ENCODE measurements around the gene PCGF1. TPM values are rescaled to one million over a fixed set of nuclear protein-coding genes. Genes with fewer than 3 reads are reported as not detected.

The PCGF1 gene
- total and polyA plus RNA-seq, 8 donors, result 20.4 to 33.6 (median 24.1) TPM

DNA sequence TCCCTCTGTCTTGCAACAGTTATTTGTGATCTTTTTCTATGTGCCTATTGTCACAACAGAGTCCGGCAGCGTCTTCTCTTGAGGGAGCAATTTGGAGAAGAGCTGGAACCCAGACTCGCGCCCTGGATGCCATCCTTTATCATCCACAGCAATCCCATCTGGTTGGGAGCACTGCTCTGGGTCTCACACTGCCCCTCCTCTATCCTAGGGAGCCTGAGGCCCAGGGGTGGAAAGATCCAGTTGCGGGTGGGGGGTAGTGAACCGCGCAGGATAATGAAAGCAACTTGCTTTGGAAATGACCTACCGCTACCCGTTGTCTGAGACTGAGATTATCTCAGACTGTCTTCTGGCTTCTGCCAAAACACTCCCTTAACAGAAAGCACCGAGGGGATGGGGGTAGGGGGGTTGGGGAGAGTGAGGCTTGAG, 48.5 kb downstream of the PCGF1 start:
- Histone ChIP-seq H3K9me3 (no peaks in the 10 kb centered on the region), H3K36me3 (peaks cover 0 to 25% of the 10 kb centered on the region in 2 donors), H3K4me1 (peaks cover 21 to 50% of the 10 kb centered on the region in 2 donors), H3K4me3 (peak overlapping the region; percentile 74 to 80), H3K27me3 (no peaks in the 10 kb centered on the region), H3K27ac (peak overlapping the region; percentile 59 to 88)
- ATAC-seq (no peak), DNase-seq (no peak)
- no peak for TF ChIP-seq CTCF (IDR thresholded peaks at IDR 0.05)
- intact Hi-C loops (cut with DNase I), result no loop called here

- Histone ChIP-seq H3K36me3 (peaks cover 0 to 25% of the 10 kb centered on the region in 2 donors), H3K4me1 (peaks cover 19 to 44% of the 10 kb centered on the region in 2 donors), H3K27me3 (no peaks in the 10 kb centered on the region), H3K9me3 (no peaks in the 10 kb centered on the region), H3K27ac (peak within 1 kb of the TSS; percentile 88 to 97), H3K4me3 (peak within 1 kb of the TSS; percentile 74 to 80)
- DNase-seq, result peak; percentile 94 to 100 (median 100)
- peak; percentile 91 for ATAC-seq
- TF ChIP-seq CTCF (IDR thresholded peaks at IDR 0.05), result no peak
- intact Hi-C loops (cut with DNase I), result no loop called here
These were observed 49.2 kb downstream of the PCGF1 start, which contains the start of gene WBP1 for GRCh38 chr2:74458132-74458937. WBP1 (plus strand) TSS chr2:74458438; CDS start chr2:74458603, 165 bp downstream.

DNA sequence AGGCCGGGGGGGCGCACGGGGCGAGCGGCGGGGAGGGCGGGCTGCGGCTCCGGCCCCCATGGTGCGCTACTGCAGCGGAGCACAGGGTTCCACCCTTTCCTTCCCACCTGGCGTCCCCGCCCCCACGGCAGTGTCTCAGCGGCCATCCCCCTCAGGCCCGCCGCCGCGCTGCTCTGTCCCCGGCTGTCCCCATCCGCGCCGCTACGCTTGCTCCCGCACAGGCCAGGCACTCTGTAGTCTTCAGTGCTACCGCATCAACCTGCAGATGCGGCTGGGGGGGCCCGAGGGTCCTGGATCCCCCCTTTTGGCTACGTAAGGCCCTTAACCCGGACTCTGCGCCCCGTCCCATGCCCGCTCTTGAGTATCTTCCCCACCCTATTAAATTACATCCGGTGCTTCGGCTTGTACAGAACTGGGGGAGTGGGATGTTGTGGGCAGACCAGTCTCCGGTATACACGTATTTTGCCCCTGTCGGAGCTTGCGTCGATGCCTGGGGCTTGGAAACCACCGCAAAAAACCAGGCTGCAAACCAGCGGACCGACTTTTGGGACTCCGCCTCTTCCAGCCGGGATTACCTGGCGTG, 49.9 kb downstream of the PCGF1 start:
- Histone ChIP-seq H3K9me3 (no peaks in the 10 kb centered on the region), H3K27me3 (no peaks in the 10 kb centered on the region), H3K4me1 (peaks cover 19 to 40% of the 10 kb centered on the region in 2 donors), H3K36me3 (peaks cover 0 to 20% of the 10 kb centered on the region in 2 donors), H3K4me3 (peak overlapping the region; percentile 57 to 74), H3K27ac (peak overlapping the region; percentile 88 to 97)
- ATAC-seq (peak; percentile 64), DNase-seq (peak in 3 of 4 donors; percentile 72 to 92 (median 83))
- no peak for TF ChIP-seq CTCF (IDR thresholded peaks at IDR 0.05)
- intact Hi-C loops (cut with DNase I), result no loop called here

- Histone ChIP-seq H3K4me1 (peaks cover 19 to 40% of the 10 kb centered on the region in 2 donors), H3K27ac (peak overlapping the region; percentile 88 to 97), H3K36me3 (peaks cover 0 to 15% of the 10 kb centered on the region in 2 donors), H3K27me3 (no peaks in the 10 kb centered on the region), H3K4me3 (peak overlapping the region; percentile 57 to 74), H3K9me3 (no peaks in the 10 kb centered on the region)
- DNase-seq, result no peak
- no peak for ATAC-seq
- TF ChIP-seq CTCF (IDR thresholded peaks at IDR 0.05), result no peak
- intact Hi-C loops (cut with DNase I), result no loop called here
These were observed 50.4 kb downstream of the PCGF1 start for GRCh38 chr2:74457129-74457548.

Other genes starting within 250 kb of the PCGF1 start
- 1 to 10 TPM; 2.0 to 8.2 TPM for gene SLC4A5, start 164.3 kb downstream of the PCGF1 start, total RNA-seq
- gene SLC4A5, start 164.3 kb downstream of the PCGF1 start, polyA plus RNA-seq (ENCODE audit: insufficient read length in 6 of 6), result 10 to 100 TPM in 2 of 6 donors, 1 to 10 TPM in 4; 6.6 to 13.8 (median 8.0) TPM
- 100 to 1,000 TPM; 121 to 132 TPM for gene DCTN1, start 127.4 kb downstream of the PCGF1 start, total RNA-seq
- 100 to 1,000 TPM; 139 to 162 (median 153) TPM for gene DCTN1, start 127.4 kb downstream of the PCGF1 start, polyA plus RNA-seq (ENCODE audit: insufficient read length in 6 of 6)
- gene C2orf81, start 86.1 kb downstream of the PCGF1 start, total RNA-seq, result 1 to 10 TPM; 2.8 to 3.4 TPM
- gene C2orf81, start 86.1 kb downstream of the PCGF1 start, polyA plus RNA-seq (ENCODE audit: insufficient read length in 6 of 6), result 1 to 10 TPM; 4.4 to 5.7 (median 5.2) TPM
- gene WDR54, start 86.0 kb downstream of the PCGF1 start, total RNA-seq, result 10 to 100 TPM in 1 of 2 donors, 1 to 10 TPM in 1; 9.2 to 17.7 TPM
- 10 to 100 TPM; 29.9 to 39.6 (median 36.9) TPM for gene WDR54, start 86.0 kb downstream of the PCGF1 start, polyA plus RNA-seq (ENCODE audit: insufficient read length in 6 of 6)
- gene RTKN, start 65.8 kb downstream of the PCGF1 start, total RNA-seq, result 10 to 100 TPM; 29.6 to 37.0 TPM
- gene RTKN, start 65.8 kb downstream of the PCGF1 start, polyA plus RNA-seq (ENCODE audit: insufficient read length in 6 of 6), result 10 to 100 TPM; 42.0 to 59.5 (median 56.3) TPM
- gene INO80B, start 52.6 kb downstream of the PCGF1 start, total RNA-seq, result 10 to 100 TPM; 23.8 to 27.1 TPM
- gene INO80B, start 52.6 kb downstream of the PCGF1 start, polyA plus RNA-seq (ENCODE audit: insufficient read length in 6 of 6), result 10 to 100 TPM; 30.7 to 44.5 (median 35.0) TPM
- gene WBP1, start 49.3 kb downstream of the PCGF1 start, total RNA-seq, result 10 to 100 TPM; 38.7 to 71.7 TPM
- gene WBP1, start 49.3 kb downstream of the PCGF1 start, polyA plus RNA-seq (ENCODE audit: insufficient read length in 6 of 6), result 100 to 1,000 TPM; 102 to 122 (median 113) TPM
- 10 to 100 TPM; 67.6 to 69.6 TPM for gene MOGS, start 42.3 kb downstream of the PCGF1 start, total RNA-seq
- 10 to 100 TPM; 40.5 to 51.6 (median 44.8) TPM for gene MOGS, start 42.3 kb downstream of the PCGF1 start, polyA plus RNA-seq (ENCODE audit: insufficient read length in 6 of 6)
- 10 to 100 TPM; 69.5 to 73.6 TPM for gene MRPL53, start 35.0 kb downstream of the PCGF1 start, total RNA-seq
- gene MRPL53, start 35.0 kb downstream of the PCGF1 start, polyA plus RNA-seq (ENCODE audit: insufficient read length in 6 of 6), result 10 to 100 TPM; 33.5 to 57.8 (median 47.8) TPM
- 10 to 100 TPM; 12.1 to 17.5 TPM for gene CCDC142, start 24.7 kb downstream of the PCGF1 start, total RNA-seq
- gene CCDC142, start 24.7 kb downstream of the PCGF1 start, polyA plus RNA-seq (ENCODE audit: insufficient read length in 6 of 6), result 10 to 100 TPM; 13.7 to 18.6 (median 17.4) TPM
- gene TTC31, start 24.6 kb downstream of the PCGF1 start, total RNA-seq, result 10 to 100 TPM; 22.1 to 27.0 TPM
- gene TTC31, start 24.6 kb downstream of the PCGF1 start, polyA plus RNA-seq (ENCODE audit: insufficient read length in 6 of 6), result 10 to 100 TPM; 31.2 to 38.4 (median 34.2) TPM
- 1 to 10 TPM; 1.6 to 2.2 TPM for gene LBX2, start 8.1 kb downstream of the PCGF1 start, total RNA-seq
- gene LBX2, start 8.1 kb downstream of the PCGF1 start, polyA plus RNA-seq (ENCODE audit: insufficient read length in 6 of 6), result under 1 TPM in 5 of 6 donors, not detected in 1; 0.14 to 0.86 (median 0.35) TPM
- not detected for gene TLX2, start 6.8 kb upstream of the PCGF1 start, total RNA-seq
- gene TLX2, start 6.8 kb upstream of the PCGF1 start, polyA plus RNA-seq (ENCODE audit: insufficient read length in 6 of 6), result under 1 TPM in 2 of 6 donors, not detected in 4; 0.08 TPM
- under 1 TPM; 0.24 to 0.26 TPM for gene DQX1, start 18.5 kb upstream of the PCGF1 start, total RNA-seq
- under 1 TPM; 0.13 to 0.54 (median 0.27) TPM for gene DQX1, start 18.5 kb upstream of the PCGF1 start, polyA plus RNA-seq (ENCODE audit: insufficient read length in 6 of 6)
- gene AUP1, start 22.0 kb upstream of the PCGF1 start, total RNA-seq, result 100 to 1,000 TPM; 110 to 132 TPM
- 100 to 1,000 TPM in 2 of 6 donors, 10 to 100 TPM in 4; 82.1 to 106 (median 91.0) TPM for gene AUP1, start 22.0 kb upstream of the PCGF1 start, polyA plus RNA-seq (ENCODE audit: insufficient read length in 6 of 6)
- 10 to 100 TPM; 29.4 to 36.6 TPM for gene HTRA2, start 22.2 kb upstream of the PCGF1 start, total RNA-seq
- gene HTRA2, start 22.2 kb upstream of the PCGF1 start, polyA plus RNA-seq (ENCODE audit: insufficient read length in 6 of 6), result 10 to 100 TPM; 31.8 to 36.1 (median 33.9) TPM
- 10 to 100 TPM; 10.8 to 12.2 TPM for gene LOXL3, start 46.2 kb upstream of the PCGF1 start, total RNA-seq
- gene LOXL3, start 46.2 kb upstream of the PCGF1 start, polyA plus RNA-seq (ENCODE audit: insufficient read length in 6 of 6), result 10 to 100 TPM in 2 of 6 donors, 1 to 10 TPM in 4; 8.4 to 10.7 (median 9.7) TPM
- 10 to 100 TPM; 26.7 to 35.2 TPM for gene DOK1, start 47.0 kb upstream of the PCGF1 start, total RNA-seq
- 10 to 100 TPM in 2 of 6 donors, 1 to 10 TPM in 4; 8.7 to 12.3 (median 9.7) TPM for gene DOK1, start 47.0 kb upstream of the PCGF1 start, polyA plus RNA-seq (ENCODE audit: insufficient read length in 6 of 6)
- gene M1AP, start 140.6 kb upstream of the PCGF1 start, total RNA-seq, result 1 to 10 TPM in 1 of 2 donors, under 1 TPM in 1; 0.47 to 1.1 TPM
- 1 to 10 TPM in 1 of 6 donors, under 1 TPM in 5; 0.14 to 1.0 (median 0.23) TPM for gene M1AP, start 140.6 kb upstream of the PCGF1 start, polyA plus RNA-seq (ENCODE audit: insufficient read length in 6 of 6)
- 10 to 100 TPM in 1 of 2 donors, 1 to 10 TPM in 1; 9.3 to 23.8 TPM for gene SEMA4F, start 146.6 kb upstream of the PCGF1 start, total RNA-seq
- gene SEMA4F, start 146.6 kb upstream of the PCGF1 start, polyA plus RNA-seq (ENCODE audit: insufficient read length in 6 of 6), result 1 to 10 TPM; 6.0 to 8.7 (median 6.7) TPM

Data from left lung (tissue), 10 donors.